Endodermal cell (in vitro differentiated cells): Measurements from ENCODE around the gene ZFAND3. TPM values are rescaled to one million over a fixed set of nuclear protein-coding genes. Genes with fewer than 3 reads are reported as not detected.

Experiments used
- DNase-seq: peaks from one replicate; pipeline ENCODE4 v3.0.0-alpha.2; 2017
- H3K27ac ChIP-seq: 2 replicates; pipeline ENCODE4 v1.5.1; 2013; ENCODE audit warnings: mild to moderate bottlenecking, low read depth, low read length, moderate library complexity
- H3K27me3 ChIP-seq: 2 replicates; pipeline ENCODE4 v1.6.1; 2013; ENCODE audit warnings: mild to moderate bottlenecking, low read length, moderate library complexity; ENCODE audit not compliant: insufficient read depth, control insufficient read depth, poor library complexity, severe bottlenecking
- H3K36me3 ChIP-seq: 2 replicates; pipeline ENCODE4 v1.7.0; 2013; ENCODE audit warnings: mild to moderate bottlenecking, low read length, moderate library complexity; ENCODE audit not compliant: control insufficient read depth, insufficient read depth
- H3K4me1 ChIP-seq: one replicate; pipeline ENCODE4 v1.7.0; 2013; ENCODE audit warnings: low read length; ENCODE audit not compliant: control insufficient read depth, insufficient read depth
- H3K4me3 ChIP-seq: 2 replicates; pipeline ENCODE4 v1.5.1; 2013; ENCODE audit warnings: mild to moderate bottlenecking, low read length, moderate library complexity
- H3K9ac ChIP-seq: 2 replicates; pipeline ENCODE4 v1.6.1; 2013; ENCODE audit warnings: mild to moderate bottlenecking, low read length, moderate library complexity; ENCODE audit not compliant: poor library complexity, severe bottlenecking; ENCODE audit errors: extremely low read depth
- H3K9me3 ChIP-seq: 2 replicates; pipeline ENCODE4 v1.6.1; 2013; ENCODE audit warnings: mild to moderate bottlenecking, low read length, moderate library complexity; ENCODE audit not compliant: control insufficient read depth
- H3K27ac Mint-ChIP-seq: 2 replicates; pipeline ENCODE4 v1.8.0; 2020; ENCODE audit warnings: mixed read lengths
- H3K27me3 Mint-ChIP-seq: 2 replicates; pipeline ENCODE4 v1.8.0; 2021; ENCODE audit warnings: mild to moderate bottlenecking, mixed read lengths; ENCODE audit not compliant: insufficient read depth
- H3K36me3 Mint-ChIP-seq: 2 replicates; pipeline ENCODE4 v1.8.0; 2020; ENCODE audit warnings: low read depth, mixed read lengths
- H3K4me1 Mint-ChIP-seq: 2 replicates; pipeline ENCODE4 v1.8.0; 2020; ENCODE audit warnings: mixed read lengths
- H3K4me3 Mint-ChIP-seq: 2 replicates; pipeline ENCODE4 v1.8.0; 2020; ENCODE audit warnings: mild to moderate bottlenecking, moderate library complexity, mixed read lengths
- H3K9me3 Mint-ChIP-seq: 2 replicates; pipeline ENCODE4 v1.8.0; 2020; ENCODE audit warnings: mild to moderate bottlenecking, mixed read lengths
- WGBS, 2 experiments: methylation state at CpG; one replicate each; pipeline versions ENCODE4 v1.1.5 to v1.1.7; 2013; ENCODE audit warnings: missing lambda C conversion rate in 2 of 2, mixed read lengths in 1 of 2; ENCODE audit not compliant: insufficient coverage in 1 of 2, insufficient read length in 1 of 2; 5-methylcytosine and 5-hydroxymethylcytosine counted together
- total RNA-seq, 2 donors: library from RNA; stranded (reverse); fragmentation: NEBNext Ultra II Directional in 1 of 2; extraction: Animal tissue kit (Norgen Biotek cat#: 25700) in 1 of 2; gene quantifications; 2 replicates in 1 of 2; 3 replicates in 1 of 2; pipeline ENCODE4 v1.2.1, GENCODE V29; 2021
- TF ChIP-seq, protein P1 (sequence below): fragments of 200-600 bp; sonication (generic); conservative IDR thresholded peaks from 2 replicates; pipeline ENCODE4 v1.5.0; 2021; ENCODE audit warnings: antibody characterized with exemption, mild to moderate bottlenecking

Gene ZFAND3
- total RNA-seq, 2 donors from 2014 or later = 67.1 to 86.2 TPM

DNA sequence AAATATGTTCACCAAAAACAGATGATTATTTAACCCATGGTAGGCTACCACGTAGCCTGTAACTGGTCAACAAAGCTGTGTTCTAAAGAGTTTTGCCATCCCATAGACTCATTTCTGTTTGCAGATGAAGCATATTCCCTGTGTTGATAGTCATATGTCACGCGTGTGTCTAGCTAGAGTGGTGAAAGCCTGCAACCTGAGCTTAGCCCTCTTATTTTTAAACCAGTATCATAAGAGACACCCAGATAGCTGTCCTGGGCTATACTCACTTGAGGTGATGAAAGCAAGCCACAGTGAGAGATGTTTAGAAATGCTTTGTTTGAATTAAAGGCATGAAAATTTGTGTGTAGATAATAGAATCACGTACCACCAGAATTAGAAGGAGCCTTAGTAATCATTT lies 307.8 kb downstream of the ZFAND3 start:
- Mint-ChIP-seq H3K4me1 (no peaks in the 10 kb centered on the region), H3K9me3 (peaks cover 24% of the 10 kb centered on the region), H3K36me3 (peaks cover 58% of the 10 kb centered on the region), H3K4me3 (no peak overlapping the region), H3K27ac (no peak overlapping the region), H3K27me3 (no peaks in the 10 kb centered on the region)
- no peak for DNase-seq
- Histone ChIP-seq H3K4me3 (no peak overlapping the region), H3K27me3 (no peaks in the 10 kb centered on the region), H3K27ac (no peak overlapping the region), H3K9me3 (peaks cover 32% of the 10 kb centered on the region), H3K4me1 (no peaks in the 10 kb centered on the region), H3K36me3 (peaks cover 36% of the 10 kb centered on the region), H3K9ac (no peak overlapping the region)
- WGBS, 2 experiments = 94 to 100% methylated on average over 3 to 4 of the region's 4 CpGs
- TF ChIP-seq, protein P1, sequence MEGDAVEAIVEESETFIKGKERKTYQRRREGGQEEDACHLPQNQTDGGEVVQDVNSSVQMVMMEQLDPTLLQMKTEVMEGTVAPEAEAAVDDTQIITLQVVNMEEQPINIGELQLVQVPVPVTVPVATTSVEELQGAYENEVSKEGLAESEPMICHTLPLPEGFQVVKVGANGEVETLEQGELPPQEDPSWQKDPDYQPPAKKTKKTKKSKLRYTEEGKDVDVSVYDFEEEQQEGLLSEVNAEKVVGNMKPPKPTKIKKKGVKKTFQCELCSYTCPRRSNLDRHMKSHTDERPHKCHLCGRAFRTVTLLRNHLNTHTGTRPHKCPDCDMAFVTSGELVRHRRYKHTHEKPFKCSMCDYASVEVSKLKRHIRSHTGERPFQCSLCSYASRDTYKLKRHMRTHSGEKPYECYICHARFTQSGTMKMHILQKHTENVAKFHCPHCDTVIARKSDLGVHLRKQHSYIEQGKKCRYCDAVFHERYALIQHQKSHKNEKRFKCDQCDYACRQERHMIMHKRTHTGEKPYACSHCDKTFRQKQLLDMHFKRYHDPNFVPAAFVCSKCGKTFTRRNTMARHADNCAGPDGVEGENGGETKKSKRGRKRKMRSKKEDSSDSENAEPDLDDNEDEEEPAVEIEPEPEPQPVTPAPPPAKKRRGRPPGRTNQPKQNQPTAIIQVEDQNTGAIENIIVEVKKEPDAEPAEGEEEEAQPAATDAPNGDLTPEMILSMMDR = no peak

DNA sequence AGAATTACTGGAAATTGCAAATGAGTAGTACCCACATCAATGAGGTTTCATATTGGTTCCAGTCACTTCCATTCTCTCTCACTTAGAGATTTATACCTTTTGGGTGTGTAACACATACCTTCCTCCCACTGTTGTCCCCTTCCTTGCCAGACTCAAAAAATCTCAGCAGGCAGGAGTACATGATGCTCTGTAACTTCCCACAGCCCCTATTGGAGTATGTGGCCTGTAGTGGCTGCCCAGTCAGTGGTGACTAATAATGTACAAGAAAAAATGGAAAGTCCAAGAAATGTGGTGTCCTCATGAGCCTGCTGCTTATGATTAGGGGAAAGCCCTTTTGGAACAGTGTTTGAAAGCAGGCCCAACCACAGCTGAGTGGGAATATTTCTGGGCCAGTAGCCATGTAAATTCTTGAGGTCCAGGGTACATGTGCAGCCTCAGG lies 312.0 kb downstream of the ZFAND3 start:
- no peaks in the 10 kb centered on the region for H3K27me3 Mint-ChIP-seq

DNA sequence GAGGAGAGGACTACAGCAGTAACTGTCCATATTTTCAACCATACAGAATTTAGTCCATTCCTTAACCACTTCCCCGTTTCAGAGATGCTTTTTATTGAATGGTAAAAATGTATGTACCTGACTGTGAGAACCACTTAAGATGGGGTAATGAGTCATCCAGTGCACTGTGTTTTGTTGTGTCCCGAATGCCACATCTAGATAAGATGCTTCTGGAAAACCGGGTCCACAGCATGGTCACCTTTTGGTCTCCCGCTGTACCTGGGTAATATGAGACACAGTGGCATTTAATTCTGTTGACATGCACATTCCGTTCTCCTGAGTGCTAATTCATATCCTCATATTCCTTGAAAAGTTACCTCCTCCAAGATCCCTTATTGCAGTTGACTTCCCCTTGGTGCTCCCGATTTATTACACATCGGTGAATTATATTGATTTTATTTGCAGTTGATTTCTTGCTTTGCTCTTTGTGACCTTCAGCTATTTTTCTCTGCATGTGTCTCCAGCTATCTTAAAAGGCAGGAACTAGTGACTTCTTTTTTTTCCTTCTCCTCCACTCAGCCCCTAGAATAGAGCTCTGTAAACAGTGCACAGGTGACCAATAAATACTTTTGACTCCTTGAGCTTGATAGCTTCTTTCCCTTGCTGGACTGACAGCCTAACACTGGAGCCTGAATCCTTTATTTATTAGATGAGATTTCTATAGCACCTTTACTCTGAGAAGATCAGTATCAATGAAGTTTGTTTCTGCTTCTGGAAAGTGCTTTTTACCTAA lies 314.6 kb downstream of the ZFAND3 start:
- TF ChIP-seq, protein P1 = no peak
- WGBS, 2 experiments = 89 to 96% methylated on average over 7 of the region's 7 CpGs
- no peak for DNase-seq

More for the DNA sequence above, 312.0 kb downstream of the ZFAND3 start:
- H3K9me3 Mint-ChIP-seq = peaks cover 9% of the 10 kb centered on the region
- no peaks in the 10 kb centered on the region for H3K4me1 ChIP-seq
- H3K27ac Mint-ChIP-seq = no peak overlapping the region
- no peak overlapping the region for H3K27ac ChIP-seq
- TF ChIP-seq, protein P1 = no peak
- H3K36me3 ChIP-seq = peaks cover 29% of the 10 kb centered on the region
- H3K9ac ChIP-seq = no peak overlapping the region
- no peaks in the 10 kb centered on the region for H3K27me3 ChIP-seq
- no peak overlapping the region for H3K4me3 Mint-ChIP-seq
- peaks cover 44% of the 10 kb centered on the region for H3K36me3 Mint-ChIP-seq
- no peak overlapping the region for H3K4me3 ChIP-seq
- DNase-seq = no peak
- peaks cover 17% of the 10 kb centered on the region for H3K9me3 ChIP-seq
- H3K4me1 Mint-ChIP-seq = peaks cover 5% of the 10 kb centered on the region

More for the DNA sequence above, 314.6 kb downstream of the ZFAND3 start:
- Mint-ChIP-seq H3K4me1 (peaks cover 16% of the 10 kb centered on the region), H3K9me3 (peaks cover 6% of the 10 kb centered on the region), H3K4me3 (no peak overlapping the region), H3K27me3 (no peaks in the 10 kb centered on the region), H3K36me3 (peaks cover 36% of the 10 kb centered on the region), H3K27ac (no peak overlapping the region)
- Histone ChIP-seq H3K9ac (no peak overlapping the region), H3K27ac (no peak overlapping the region), H3K4me1 (no peaks in the 10 kb centered on the region), H3K4me3 (no peak overlapping the region), H3K36me3 (peaks cover 14% of the 10 kb centered on the region), H3K9me3 (peaks cover 7% of the 10 kb centered on the region), H3K27me3 (no peaks in the 10 kb centered on the region)
